ENCODE measurements around the gene SEPTIN8.

Gene SEPTIN8

DNA sequence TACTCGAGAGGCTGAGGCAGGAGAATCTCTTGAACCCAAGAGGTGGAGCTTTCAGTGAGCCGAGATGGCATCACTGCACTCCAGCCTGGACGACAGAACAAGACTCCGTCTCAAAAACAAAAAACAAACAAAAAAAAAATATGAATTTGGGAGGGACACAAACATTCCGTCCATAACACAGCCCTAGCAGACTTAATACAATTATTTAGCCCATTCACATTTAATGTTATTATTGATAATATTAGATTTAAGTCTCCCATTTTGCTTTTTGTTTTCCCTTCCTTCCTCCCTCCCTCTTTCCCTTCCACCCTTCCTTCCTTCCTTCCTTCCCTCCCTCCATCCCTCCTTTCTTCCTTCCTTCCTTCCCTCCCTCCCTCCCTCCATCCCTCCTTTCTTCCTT lies 34.4 kb downstream of the SEPTIN8 start:
- no peak overlapping the region for H3K27ac ChIP-seq
- TF ChIP-seq, protein P1, sequence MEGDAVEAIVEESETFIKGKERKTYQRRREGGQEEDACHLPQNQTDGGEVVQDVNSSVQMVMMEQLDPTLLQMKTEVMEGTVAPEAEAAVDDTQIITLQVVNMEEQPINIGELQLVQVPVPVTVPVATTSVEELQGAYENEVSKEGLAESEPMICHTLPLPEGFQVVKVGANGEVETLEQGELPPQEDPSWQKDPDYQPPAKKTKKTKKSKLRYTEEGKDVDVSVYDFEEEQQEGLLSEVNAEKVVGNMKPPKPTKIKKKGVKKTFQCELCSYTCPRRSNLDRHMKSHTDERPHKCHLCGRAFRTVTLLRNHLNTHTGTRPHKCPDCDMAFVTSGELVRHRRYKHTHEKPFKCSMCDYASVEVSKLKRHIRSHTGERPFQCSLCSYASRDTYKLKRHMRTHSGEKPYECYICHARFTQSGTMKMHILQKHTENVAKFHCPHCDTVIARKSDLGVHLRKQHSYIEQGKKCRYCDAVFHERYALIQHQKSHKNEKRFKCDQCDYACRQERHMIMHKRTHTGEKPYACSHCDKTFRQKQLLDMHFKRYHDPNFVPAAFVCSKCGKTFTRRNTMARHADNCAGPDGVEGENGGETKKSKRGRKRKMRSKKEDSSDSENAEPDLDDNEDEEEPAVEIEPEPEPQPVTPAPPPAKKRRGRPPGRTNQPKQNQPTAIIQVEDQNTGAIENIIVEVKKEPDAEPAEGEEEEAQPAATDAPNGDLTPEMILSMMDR (conservative IDR thresholded peaks at IDR 0.05), result no peak

DNA sequence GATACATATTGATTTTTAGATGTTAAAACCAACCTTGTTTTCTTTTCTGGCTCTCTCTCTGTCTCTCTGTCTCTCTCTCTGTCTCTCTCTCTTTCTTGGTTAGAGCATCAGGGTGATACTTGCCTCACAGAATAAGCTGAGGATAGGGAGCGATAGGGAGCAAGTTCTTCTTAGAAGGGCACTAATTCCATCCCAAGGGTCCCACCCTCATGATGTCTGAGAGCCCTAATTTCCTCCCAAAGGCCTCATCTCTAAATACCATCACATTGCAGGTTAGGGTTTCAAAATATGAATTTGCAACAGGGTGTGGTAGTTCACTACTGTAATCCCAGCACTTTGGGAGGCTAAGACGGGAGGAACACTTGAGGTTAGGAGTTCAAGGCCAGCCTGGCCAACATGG lies 34.9 kb downstream of the SEPTIN8 start:
- no peak overlapping the region for H3K27ac ChIP-seq
- TF ChIP-seq, protein P1 (conservative IDR thresholded peaks at IDR 0.05), result no peak

DNA sequence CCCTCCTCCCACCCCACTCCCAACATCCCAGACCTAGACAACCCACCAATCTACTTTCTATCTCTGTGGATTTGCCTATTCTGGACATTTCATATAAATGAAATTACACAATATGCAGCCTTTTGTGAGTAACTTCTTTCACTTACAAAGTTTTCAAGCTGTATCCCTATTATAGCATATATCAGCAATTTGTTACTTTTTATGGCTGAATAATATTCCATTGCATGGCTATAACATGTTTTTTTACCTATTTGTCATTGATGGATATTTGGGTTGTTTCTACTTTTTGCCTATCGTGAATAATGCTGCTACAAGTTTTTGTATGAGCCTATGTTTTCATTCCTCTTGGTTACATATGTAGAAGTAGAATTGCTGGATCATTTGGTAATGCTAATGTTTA lies 37.8 kb downstream of the SEPTIN8 start:
- no peak overlapping the region for H3K27ac ChIP-seq
- TF ChIP-seq, protein P1 (conservative IDR thresholded peaks at IDR 0.05), result no peak

DNA sequence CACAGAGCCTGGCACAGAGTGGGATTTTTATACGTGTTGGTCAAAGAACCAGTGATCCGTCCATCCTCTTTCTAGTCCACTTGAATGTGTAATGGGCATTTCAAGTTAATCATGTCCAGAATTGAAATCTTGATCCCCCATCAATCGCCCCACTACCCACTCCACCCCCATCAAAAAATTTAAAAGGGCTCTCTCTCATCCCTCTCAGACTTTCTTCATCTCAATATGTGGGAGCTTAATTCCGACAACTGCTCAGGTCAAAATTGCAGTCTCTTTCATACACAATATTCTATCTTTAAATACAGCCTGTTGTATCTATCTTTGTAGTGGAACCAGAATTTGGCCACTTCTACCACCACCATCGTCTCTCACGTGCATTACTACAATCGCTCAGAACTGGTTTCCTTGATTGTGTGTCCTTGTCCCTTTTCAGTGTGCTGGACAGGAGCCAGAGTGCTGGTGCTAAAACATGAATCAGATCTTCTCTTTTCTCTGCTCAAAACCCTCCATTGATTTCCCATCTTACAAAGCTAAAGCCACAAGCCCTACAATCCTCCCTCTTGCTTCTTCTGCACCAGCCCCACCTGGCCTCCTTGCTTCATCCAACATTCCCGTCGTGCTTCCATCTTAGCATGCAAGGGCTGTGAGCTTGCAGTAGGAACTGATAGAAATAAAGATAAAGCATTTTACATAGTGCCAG lies 38.9 kb downstream of the SEPTIN8 start:
- TF ChIP-seq, protein P1 (conservative IDR thresholded peaks at IDR 0.05), result no peak
- H3K27ac ChIP-seq, result peak overlapping the region; percentile 65

DNA sequence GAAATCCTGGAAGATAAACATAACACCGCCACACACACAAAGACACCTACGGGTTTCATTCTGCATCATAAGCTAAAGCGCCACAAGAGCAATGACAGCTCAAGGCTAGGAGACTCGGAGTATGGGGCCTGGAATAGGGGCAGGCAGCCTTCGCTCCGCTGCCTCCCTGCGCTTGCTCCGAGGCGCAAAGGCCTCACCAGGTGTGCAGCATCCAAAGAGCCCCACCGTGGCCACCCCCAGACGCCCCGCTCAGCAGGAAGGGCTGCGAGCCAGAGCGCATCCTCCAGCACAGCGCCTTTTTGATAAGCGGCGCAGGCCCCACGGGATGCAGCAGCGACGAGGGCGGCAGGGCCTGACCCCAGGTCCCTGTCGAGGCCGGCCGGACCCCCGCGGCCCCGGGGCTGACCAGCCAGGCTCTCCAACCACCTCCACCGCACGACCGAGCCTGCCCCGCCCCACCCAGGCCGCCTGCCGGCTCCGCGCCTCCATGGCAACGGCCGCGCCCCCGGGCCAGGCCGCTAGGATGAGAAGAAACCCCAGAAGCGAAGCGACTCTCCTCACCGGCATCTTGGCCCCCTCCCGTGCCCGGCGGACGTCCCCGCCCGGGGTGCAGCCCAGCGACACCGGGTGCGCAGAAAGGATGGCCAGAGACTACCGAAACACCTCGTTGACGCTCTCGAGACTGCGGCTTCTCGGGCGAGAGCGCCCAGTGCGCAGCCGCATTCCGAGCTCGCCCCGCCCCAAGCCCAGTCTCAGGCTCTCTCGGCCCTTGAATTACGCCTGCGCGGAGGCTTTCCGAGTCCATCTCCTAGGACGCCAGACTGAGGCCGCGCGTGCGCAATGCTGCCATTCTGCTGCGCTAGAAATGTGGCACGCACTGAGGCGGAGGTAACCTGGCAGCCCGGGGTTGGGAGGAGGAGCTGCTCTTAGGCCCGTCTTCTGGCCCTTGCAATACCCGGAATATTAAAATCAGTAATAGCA lies 39.9 kb downstream of the SEPTIN8 start, which contains the start of gene KIF3A:
TSS of gene KIF3A (minus strand) at position 694 of the 981 bp plus-strand sequence. CDS start at position 567, 127 bp downstream.
- TF ChIP-seq, protein P1 (conservative IDR thresholded peaks at IDR 0.05), result no peak
- H3K27ac ChIP-seq, result peak within 1 kb of the TSS; percentile 65

DNA sequence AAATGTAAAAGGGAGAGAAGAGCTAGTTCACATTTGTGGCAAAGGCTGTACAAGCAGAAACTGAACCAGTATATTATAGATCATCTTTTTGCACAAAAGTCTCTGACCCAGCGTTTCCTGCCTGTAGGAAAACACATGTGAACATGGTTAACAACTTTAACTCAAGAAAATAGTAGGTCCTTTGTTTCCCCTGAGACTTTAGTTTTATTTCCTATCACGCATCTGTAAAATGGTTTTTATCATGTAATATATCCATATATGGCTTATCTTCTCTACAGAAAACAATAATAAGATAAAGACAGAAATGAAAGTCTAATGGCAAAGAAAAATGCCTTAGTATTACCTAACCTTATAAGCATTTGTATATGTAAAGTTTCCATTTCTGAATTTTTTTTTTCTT lies 42.4 kb downstream of the SEPTIN8 start:
- TF ChIP-seq, protein P1 (conservative IDR thresholded peaks at IDR 0.05), result no peak
- no peak overlapping the region for H3K27ac ChIP-seq

DNA sequence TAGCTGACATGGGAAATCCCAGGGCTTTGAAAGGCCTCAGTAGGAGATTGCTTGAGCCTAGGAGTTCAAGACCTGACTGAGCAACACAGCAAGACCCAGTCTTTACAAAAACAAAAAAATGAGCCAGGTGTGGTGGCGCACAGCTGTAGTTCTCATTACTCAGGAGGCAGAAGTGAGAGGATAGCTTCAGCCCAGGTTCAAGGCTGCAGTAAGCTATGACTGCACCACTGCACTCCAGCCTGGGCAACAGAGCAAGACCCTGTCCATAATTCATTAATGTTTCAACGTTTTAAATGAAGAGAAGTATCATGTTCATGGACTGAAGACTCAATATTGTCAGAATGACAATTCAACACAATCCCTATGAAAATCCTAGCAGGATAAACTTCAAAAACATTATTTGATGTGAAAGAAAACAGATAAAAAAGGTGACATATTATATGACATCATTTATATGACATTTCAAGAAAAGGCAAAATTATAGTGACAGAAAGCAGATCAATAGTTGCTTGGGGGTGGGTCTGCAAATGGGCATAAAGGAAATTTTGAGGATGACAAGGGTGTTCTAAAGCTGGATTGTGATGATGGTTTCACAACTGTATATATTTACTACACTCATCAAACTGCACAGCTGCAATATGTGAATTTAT lies 43.4 kb downstream of the SEPTIN8 start:
- no peak overlapping the region for H3K27ac ChIP-seq
- TF ChIP-seq, protein P1 (conservative IDR thresholded peaks at IDR 0.05), result no peak
